T-helper 2 cell treated with Interferon-gamma antibody and Interleukin-4, amounts not matched to agents 5 μg/mL and 100 μg/mL, for 36 hours (primary cell): ENCODE data around the gene YIPF3.
"Not testable (repeated sequence)": the region's sequence is repeated elsewhere in the genome, so short reads cannot be mapped to it uniquely, and the experiment has no call there.

Experiments used
- DNase-seq: peaks from one replicate; pipeline ENCODE4 v3.0.0; 2021; ENCODE audit warnings: low spot score
- H3K27ac Mint-ChIP-seq: one replicate; pipeline ENCODE4 v1.8.0; 2021; ENCODE audit warnings: mild to moderate bottlenecking, mixed read lengths
- H3K27me3 Mint-ChIP-seq: one replicate; pipeline ENCODE4 v1.8.0; 2021; ENCODE audit warnings: low read depth, mixed read lengths
- H3K36me3 Mint-ChIP-seq: one replicate; pipeline ENCODE4 v1.8.0; 2021; ENCODE audit warnings: low read depth, mixed read lengths
- H3K4me1 Mint-ChIP-seq: one replicate; pipeline ENCODE4 v1.8.0; 2021; ENCODE audit warnings: low read depth, mixed read lengths
- H3K4me3 Mint-ChIP-seq: one replicate; pipeline ENCODE4 v1.8.0; 2022; ENCODE audit warnings: mild to moderate bottlenecking, moderate library complexity, mixed read lengths
- H3K9me3 Mint-ChIP-seq: one replicate; pipeline ENCODE4 v1.8.0; 2021; ENCODE audit warnings: mixed read lengths

Gene YIPF3

DNA sequence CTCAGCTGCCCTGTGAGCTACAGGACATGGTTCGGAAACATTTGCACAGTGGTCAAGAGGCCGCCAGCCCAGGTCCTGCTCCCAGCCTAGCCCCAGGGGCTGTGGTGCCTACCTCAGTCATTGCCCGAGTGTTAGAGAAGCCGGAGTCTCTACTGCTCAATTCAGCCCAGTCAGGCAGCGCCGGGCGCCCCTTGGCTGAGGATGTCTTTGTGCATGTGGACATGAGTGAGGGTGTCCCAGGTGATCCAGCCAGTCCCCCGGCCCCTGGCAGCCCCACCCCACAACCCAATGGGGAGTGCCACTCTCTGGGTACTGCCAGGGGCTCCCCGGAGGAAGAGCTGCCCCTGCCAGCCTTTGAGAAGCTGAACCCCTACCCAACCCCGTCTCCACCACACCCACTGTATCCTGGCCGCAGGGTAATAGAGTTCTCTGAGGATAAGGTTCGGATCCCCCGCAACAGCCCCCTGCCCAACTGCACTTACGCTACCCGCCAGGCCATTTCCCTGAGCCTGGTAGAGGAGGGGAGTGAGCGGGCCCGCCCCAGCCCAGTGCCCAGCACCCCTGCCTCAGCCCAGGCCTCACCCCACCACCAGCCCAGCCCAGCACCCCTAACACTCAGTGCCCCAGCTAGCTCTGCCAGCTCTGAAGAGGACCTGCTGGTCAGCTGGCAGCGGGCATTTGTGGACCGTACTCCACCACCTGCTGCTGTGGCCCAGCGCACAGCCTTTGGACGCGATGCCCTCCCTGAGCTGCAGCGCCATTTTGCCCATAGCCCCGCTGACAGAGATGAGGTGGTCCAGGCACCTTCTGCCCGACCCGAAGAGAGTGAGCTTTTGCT lies 11.8 kb downstream of the YIPF3 start:
- Mint-ChIP-seq H3K27me3 (peaks cover 19% of the 10 kb centered on the region), H3K9me3 (no peaks in the 10 kb centered on the region), H3K4me1 (peaks cover 10% of the 10 kb centered on the region), H3K4me3 (no peak overlapping the region), H3K36me3 (peaks cover 19% of the 10 kb centered on the region), H3K27ac (no peak overlapping the region)
- no peak for DNase-seq

- no peak overlapping the region for H3K27ac Mint-ChIP-seq
- no peak overlapping the region for H3K4me3 Mint-ChIP-seq
- H3K36me3 Mint-ChIP-seq = peaks cover 21% of the 10 kb centered on the region
- no peak for DNase-seq
- H3K4me1 Mint-ChIP-seq = peaks cover 3% of the 10 kb centered on the region
- peaks cover 10% of the 10 kb centered on the region for H3K27me3 Mint-ChIP-seq
- no peaks in the 10 kb centered on the region for H3K9me3 Mint-ChIP-seq
These were observed 13.3 kb downstream of the YIPF3 start for GRCh38 chr6:43503443-43503842.

GRCh38 chr6:43502666-43503065 lies 14.1 kb downstream of the YIPF3 start:
- DNase-seq = no peak
- no peak overlapping the region for H3K27ac Mint-ChIP-seq
- H3K27me3 Mint-ChIP-seq = peaks cover 3% of the 10 kb centered on the region
- H3K4me3 Mint-ChIP-seq = no peak overlapping the region
- H3K9me3 Mint-ChIP-seq = no peaks in the 10 kb centered on the region
- peaks cover 3% of the 10 kb centered on the region for H3K4me1 Mint-ChIP-seq
- H3K36me3 Mint-ChIP-seq = peaks cover 21% of the 10 kb centered on the region

GRCh38 chr6:43500921-43501320 lies 15.8 kb downstream of the YIPF3 start:
- Mint-ChIP-seq H3K4me1 (no peaks in the 10 kb centered on the region), H3K9me3 (no peaks in the 10 kb centered on the region), H3K36me3 (peaks cover 16% of the 10 kb centered on the region), H3K27ac (no peak overlapping the region), H3K4me3 (no peak overlapping the region), H3K27me3 (no peaks in the 10 kb centered on the region)
- no peak for DNase-seq

DNA sequence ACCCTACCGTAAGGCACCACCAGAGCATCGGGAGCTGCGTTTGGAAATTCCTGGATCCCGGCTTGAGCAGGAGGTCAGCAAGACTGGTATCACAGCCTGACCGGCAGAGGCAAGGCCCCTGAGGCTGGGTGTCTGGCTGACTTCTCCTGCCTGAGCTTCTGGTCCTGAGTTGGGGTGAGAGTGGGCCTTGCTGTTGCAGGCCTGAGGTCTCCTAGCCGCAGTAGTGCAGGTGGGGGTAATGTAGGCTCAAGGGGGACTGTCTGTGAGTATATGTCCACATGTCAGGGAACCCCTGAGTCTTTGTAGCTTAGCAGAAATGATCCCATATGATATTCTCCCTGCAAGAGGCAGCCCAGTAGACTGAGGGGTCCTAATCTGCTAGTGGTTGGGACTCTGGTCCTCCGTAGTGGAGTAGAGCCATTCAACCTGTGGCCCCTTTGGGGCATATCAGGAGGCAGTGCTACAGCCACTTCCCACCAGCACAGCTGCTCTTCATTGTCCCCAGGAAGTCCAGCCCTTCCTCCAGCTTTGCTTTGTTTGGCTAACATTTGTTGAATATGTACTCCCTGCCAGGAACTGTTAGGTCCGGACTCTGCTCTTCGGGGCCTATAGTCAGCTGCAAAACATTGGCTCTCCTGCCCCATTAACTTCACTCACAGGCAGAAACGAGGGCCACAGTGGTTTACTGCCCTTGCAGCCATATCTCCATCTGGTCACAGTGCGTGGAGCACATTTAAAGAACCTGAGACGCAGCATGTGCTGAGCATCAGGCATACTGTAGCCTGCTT lies 17.5 kb downstream of the YIPF3 start:
- Mint-ChIP-seq H3K27ac (no peak overlapping the region), H3K4me1 (peaks cover 6% of the 10 kb centered on the region), H3K9me3 (no peaks in the 10 kb centered on the region), H3K36me3 (peaks cover 12% of the 10 kb centered on the region), H3K4me3 (no peak overlapping the region), H3K27me3 (no peaks in the 10 kb centered on the region)
- no peak for DNase-seq

GRCh38 chr6:43498291-43498690 lies 18.4 kb downstream of the YIPF3 start:
- H3K9me3 Mint-ChIP-seq, H3K36me3 Mint-ChIP-seq, H3K27me3 Mint-ChIP-seq, H3K27ac Mint-ChIP-seq, DNase-seq, H3K4me1 Mint-ChIP-seq, H3K4me3 Mint-ChIP-seq: not testable (repeated sequence)

- Mint-ChIP-seq H3K27ac (no peak overlapping the region), H3K9me3 (no peaks in the 10 kb centered on the region), H3K4me1 (peaks cover 6% of the 10 kb centered on the region), H3K4me3 (no peak overlapping the region), H3K36me3 (peaks cover 8% of the 10 kb centered on the region), H3K27me3 (no peaks in the 10 kb centered on the region)
- no peak for DNase-seq
These were observed 19.0 kb downstream of the YIPF3 start for GRCh38 chr6:43497689-43498088.

DNA sequence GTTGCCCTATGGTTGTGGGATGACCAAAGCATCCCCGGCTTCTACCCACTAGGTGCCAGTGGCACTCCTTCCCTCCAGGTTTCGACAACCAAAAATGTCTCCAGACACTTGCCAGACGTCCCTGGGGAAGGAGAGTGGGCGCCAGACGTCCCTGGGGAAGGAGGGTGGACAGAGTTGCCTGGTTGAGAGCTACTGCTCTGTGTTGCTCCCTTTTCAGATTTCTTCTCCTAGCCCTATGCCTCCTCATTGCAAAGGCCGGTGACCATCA lies 19.7 kb downstream of the YIPF3 start:
- DNase-seq = no peak
- Mint-ChIP-seq H3K9me3 (no peaks in the 10 kb centered on the region), H3K36me3 (peaks cover 8% of the 10 kb centered on the region), H3K27me3 (no peaks in the 10 kb centered on the region), H3K4me1 (peaks cover 6% of the 10 kb centered on the region), H3K27ac (no peak overlapping the region), H3K4me3 (no peak overlapping the region)

- H3K4me1 Mint-ChIP-seq = peaks cover 6% of the 10 kb centered on the region
- H3K36me3 Mint-ChIP-seq = peaks cover 8% of the 10 kb centered on the region
- no peaks in the 10 kb centered on the region for H3K27me3 Mint-ChIP-seq
- no peak overlapping the region for H3K27ac Mint-ChIP-seq
- no peak overlapping the region for H3K4me3 Mint-ChIP-seq
- H3K9me3 Mint-ChIP-seq = no peaks in the 10 kb centered on the region
- no peak for DNase-seq
These were observed 20.2 kb downstream of the YIPF3 start for GRCh38 chr6:43496370-43497128.

- Mint-ChIP-seq H3K4me1 (peaks cover 6% of the 10 kb centered on the region), H3K9me3 (no peaks in the 10 kb centered on the region), H3K4me3 (no peak overlapping the region), H3K27ac (peak overlapping the region; percentile 66), H3K27me3 (no peaks in the 10 kb centered on the region), H3K36me3 (peaks cover 5% of the 10 kb centered on the region)
- DNase-seq = no peak
These were observed 21.3 kb downstream of the YIPF3 start for GRCh38 chr6:43495409-43495941.

- Mint-ChIP-seq H3K36me3 (peaks cover 5% of the 10 kb centered on the region), H3K4me3 (no peak overlapping the region), H3K27ac (no peak overlapping the region), H3K9me3 (no peaks in the 10 kb centered on the region), H3K4me1 (peaks cover 6% of the 10 kb centered on the region), H3K27me3 (no peaks in the 10 kb centered on the region)
- DNase-seq = no peak
These were observed 22.0 kb downstream of the YIPF3 start for GRCh38 chr6:43494766-43495165.

- H3K9me3 Mint-ChIP-seq = no peaks in the 10 kb centered on the region
- H3K27ac Mint-ChIP-seq = peak overlapping the region; percentile 17
- H3K4me3 Mint-ChIP-seq = no peak overlapping the region
- DNase-seq = no peak
- H3K4me1 Mint-ChIP-seq = peaks cover 6% of the 10 kb centered on the region
- no peaks in the 10 kb centered on the region for H3K27me3 Mint-ChIP-seq
- H3K36me3 Mint-ChIP-seq = peaks cover 1% of the 10 kb centered on the region
These were observed 22.4 kb downstream of the YIPF3 start for GRCh38 chr6:43494321-43494720.

DNA sequence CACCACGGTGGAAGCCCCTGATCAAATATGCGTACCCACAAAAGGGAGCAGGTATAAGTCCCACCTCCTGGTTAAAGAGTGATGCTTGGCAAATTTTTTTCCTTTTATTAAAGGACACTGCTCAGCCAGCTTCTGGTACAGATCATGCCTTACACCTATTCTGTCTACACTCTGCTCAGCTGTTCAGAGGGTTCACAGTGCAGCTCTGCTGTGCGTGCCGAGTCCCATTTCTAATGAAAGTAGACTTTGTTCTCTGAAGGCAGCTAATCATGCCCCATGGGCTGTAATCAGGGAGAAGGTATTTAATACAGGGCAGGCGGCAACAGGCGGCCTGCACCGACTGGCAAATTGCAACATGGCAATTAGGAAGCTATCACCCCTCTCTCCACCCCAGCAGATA lies 22.9 kb downstream of the YIPF3 start:
- Mint-ChIP-seq H3K4me3 (no peak overlapping the region), H3K27ac (peak overlapping the region; percentile 17), H3K36me3 (no peaks in the 10 kb centered on the region), H3K9me3 (no peaks in the 10 kb centered on the region), H3K4me1 (peaks cover 6% of the 10 kb centered on the region), H3K27me3 (no peaks in the 10 kb centered on the region)
- no peak for DNase-seq

DNA sequence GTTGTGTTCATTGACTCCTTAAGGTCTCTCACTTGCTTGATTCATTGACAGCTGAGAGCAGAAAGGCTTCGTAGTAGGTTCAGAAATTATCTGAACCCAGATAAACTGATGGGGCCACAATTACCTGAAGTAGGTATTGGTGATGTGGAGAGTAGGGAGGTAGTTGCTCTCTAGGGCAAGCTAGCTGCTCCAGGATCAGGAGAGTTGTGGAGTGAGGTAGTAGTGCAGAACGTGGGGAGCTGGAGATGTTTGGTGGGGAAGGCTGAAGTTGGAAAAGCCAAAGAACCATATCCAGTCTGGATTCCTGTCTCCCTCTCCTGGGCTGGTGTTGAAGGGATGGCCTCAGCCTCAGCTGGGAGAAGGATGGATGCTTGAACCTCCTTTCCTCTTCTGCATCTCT lies 23.5 kb downstream of the YIPF3 start:
- H3K9me3 Mint-ChIP-seq = no peaks in the 10 kb centered on the region
- no peak for DNase-seq
- H3K36me3 Mint-ChIP-seq = no peaks in the 10 kb centered on the region
- no peak overlapping the region for H3K27ac Mint-ChIP-seq
- peaks cover 6% of the 10 kb centered on the region for H3K4me1 Mint-ChIP-seq
- no peaks in the 10 kb centered on the region for H3K27me3 Mint-ChIP-seq
- H3K4me3 Mint-ChIP-seq = no peak overlapping the region
